GM12892 (cell line): Measurements from ENCODE around the gene ZFPL1.
A peak's percentile ranks its signal among the peaks of the same experiment; 100 is the strongest.

Source experiments
- DNase-seq: peaks from one replicate; pipeline ENCODE4 v3.0.0; 2011; ENCODE audit not compliant: insufficient read length
- FAIRE-seq: peaks from 2 replicates; lab custom pipeline; 2011; peaks lifted over from hg19 to GRCh38; lab: Jason Lieb, UNC
- POLR2A ChIP-seq: IDR thresholded peaks from 2 replicates; pipeline ENCODE4 v1.6.1; 2011; ENCODE audit warnings: low read depth, low read length, control low read depth
- POLR2AphosphoS5 ChIP-seq: IDR thresholded peaks from 2 replicates; pipeline ENCODE4 v1.6.1; 2011; ENCODE audit warnings: low read depth, low read length, control low read depth
- TAF1 ChIP-seq: IDR thresholded peaks from 2 replicates; pipeline ENCODE4 v1.6.1; 2011; ENCODE audit warnings: low read depth, mild to moderate bottlenecking, control low read depth, low read length, borderline replicate concordance

The ZFPL1 gene

DNA sequence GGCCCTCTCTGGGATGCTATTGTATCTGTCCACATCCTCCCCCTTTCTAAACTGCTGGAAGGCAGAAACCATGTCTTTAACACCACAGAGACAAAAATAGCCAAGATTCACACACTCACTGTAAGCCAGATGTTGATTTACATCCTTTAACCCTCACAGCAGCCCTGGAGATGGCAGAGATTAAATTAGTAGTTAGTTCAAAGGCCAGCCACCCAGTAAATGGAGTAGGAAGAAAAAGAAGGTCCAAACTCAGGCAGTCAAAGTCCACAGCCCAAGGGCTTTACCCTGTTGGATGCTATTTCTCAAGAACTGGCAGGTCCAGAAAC, 35.6 kb downstream of the ZFPL1 start:
- DNase-seq (no peak), FAIRE-seq (no peak)

DNA sequence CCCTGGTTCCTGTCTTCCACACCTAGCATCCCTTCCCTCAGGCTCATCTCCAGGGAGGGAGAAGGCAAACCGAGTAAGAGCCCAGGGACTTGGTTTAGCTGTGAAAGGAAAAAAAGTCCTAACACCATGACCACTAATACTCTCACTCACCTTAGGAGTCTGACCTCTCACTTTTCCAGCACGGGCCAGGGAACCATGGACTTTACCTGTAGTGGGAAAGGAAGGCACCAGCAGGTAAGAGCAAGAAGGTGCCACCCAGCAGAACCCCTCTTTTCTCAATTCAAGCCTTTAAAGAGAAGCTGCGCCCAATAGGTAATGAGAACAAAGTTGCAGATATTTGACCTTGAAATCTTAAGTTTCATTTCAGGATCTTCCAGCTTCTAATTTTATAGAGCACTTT, 36.8 kb downstream of the ZFPL1 start:
- no peak for DNase-seq
- FAIRE-seq = no peak
- TF ChIP-seq TAF1 (no peak), POLR2AphosphoS5 (no peak), POLR2A (no peak)

More for the DNA sequence above, 35.6 kb downstream of the ZFPL1 start:
- no peak for TF ChIP-seq POLR2AphosphoS5
- TF ChIP-seq POLR2A = no peak
- no peak for TF ChIP-seq TAF1

DNA sequence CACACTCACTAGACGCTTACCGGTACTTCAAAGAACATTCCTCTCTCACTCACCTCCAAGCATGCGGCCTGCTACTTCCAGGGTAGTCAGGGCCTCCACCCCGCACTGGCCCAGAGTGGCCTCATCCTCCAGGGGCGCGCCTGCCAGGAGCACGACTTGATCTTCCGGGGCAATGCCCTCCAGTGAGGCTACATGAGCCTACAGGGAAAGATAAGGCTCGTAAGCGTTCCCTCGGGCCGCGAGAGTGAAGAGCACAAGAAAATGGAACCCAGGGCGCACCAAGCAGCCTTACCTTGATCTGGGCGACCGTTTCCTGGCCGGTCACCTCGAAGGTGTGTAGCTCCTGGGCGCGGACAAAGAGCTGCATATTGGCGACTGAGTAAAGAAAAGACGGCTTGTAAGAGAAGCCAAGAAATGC, 37.4 kb downstream of the ZFPL1 start:
- TF ChIP-seq TAF1 = no peak
- TF ChIP-seq POLR2AphosphoS5 = no peak
- TF ChIP-seq POLR2A = no peak
- FAIRE-seq = no peak
- no peak for DNase-seq

DNA sequence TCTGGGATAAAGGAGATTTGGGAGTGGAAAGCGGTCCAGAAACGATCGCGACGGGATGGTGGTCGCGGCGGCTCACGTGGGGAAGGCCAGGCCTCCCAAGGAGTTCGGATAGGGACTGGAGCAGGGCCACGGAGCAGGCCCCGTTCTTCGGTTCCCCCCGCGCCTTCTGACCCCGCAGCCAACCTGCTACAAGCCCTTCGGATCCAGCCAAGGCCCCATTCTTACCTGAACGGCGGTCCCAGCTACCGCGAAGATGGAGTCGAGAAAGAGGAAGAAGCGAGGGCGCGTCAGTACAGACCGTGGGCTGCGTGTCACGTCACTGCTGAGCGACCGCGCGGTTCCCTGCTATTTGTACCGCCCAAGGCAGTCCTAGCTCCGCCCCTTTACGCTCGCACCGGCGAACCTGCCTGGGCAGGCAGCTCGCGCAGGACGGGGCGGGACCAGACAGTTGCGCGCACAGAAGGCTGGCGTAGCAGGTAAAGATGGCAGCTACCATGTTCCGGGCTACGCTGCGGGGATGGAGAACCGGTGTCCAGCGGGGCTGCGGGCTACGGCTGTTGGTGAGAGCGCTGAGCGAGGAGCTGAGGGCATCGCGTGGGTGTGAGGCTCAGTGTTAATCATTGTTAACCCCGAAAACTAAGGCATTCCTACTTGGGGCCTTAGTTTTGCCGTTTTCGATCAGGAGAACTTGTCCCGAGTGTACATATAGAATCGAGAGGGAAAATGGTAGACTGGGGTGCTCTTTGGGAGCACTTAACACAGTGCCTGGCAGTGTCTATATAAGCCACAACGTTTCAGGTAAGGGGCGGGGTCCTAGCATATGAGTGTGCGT, 38.1 kb downstream of the ZFPL1 start, which contains the start of the genes FAU and MRPL49:
FAU (minus strand) TSS at position 270 of the 832 bp plus-strand sequence. CDS start 321 bp downstream, outside the sequence.
MRPL49 (plus strand) TSS at position 457 of the 832 bp plus-strand sequence; CDS start at position 483, 26 bp downstream.
- DNase-seq (peak; percentile 96), FAIRE-seq (peak; percentile 100)
- TF ChIP-seq POLR2A (peak; percentile 94), TAF1 (peak; percentile 90), POLR2AphosphoS5 (peak; percentile 88)

DNA sequence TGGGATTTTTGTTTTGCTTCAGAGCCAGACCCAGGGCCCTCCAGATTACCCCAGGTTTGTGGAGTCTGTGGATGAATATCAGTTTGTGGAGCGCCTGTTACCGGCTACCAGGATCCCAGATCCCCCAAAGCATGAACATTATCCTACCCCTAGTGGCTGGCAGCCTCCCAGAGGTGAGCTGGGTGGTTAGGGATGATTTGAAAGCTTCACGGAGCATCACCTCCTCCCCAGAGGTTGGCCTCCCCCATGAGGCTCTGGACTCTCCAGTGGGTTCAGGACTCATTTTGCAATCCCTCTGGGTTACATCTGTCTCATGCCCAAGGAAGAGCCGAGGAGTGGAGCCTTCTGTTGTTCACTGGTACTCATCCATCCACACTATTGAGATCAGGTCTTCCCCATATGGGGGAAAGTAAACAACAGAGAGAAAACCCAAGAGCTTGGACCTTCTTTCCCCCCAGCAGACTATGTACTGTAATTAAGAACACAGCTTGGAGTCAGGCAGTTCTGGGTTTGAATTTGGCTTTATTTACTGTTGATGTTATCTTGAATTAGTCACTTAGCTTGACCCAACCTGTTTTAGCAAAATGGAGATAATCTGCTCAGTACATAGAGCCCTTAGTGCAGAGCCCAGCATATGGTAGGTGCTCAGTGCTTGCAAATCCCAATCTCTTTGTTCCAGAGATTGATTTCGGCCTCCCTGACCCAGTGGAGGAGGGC, 40.6 kb downstream of the ZFPL1 start:
- TF ChIP-seq TAF1 = no peak
- no peak for TF ChIP-seq POLR2A
- no peak for TF ChIP-seq POLR2AphosphoS5
- DNase-seq (no peak), FAIRE-seq (no peak)

DNA sequence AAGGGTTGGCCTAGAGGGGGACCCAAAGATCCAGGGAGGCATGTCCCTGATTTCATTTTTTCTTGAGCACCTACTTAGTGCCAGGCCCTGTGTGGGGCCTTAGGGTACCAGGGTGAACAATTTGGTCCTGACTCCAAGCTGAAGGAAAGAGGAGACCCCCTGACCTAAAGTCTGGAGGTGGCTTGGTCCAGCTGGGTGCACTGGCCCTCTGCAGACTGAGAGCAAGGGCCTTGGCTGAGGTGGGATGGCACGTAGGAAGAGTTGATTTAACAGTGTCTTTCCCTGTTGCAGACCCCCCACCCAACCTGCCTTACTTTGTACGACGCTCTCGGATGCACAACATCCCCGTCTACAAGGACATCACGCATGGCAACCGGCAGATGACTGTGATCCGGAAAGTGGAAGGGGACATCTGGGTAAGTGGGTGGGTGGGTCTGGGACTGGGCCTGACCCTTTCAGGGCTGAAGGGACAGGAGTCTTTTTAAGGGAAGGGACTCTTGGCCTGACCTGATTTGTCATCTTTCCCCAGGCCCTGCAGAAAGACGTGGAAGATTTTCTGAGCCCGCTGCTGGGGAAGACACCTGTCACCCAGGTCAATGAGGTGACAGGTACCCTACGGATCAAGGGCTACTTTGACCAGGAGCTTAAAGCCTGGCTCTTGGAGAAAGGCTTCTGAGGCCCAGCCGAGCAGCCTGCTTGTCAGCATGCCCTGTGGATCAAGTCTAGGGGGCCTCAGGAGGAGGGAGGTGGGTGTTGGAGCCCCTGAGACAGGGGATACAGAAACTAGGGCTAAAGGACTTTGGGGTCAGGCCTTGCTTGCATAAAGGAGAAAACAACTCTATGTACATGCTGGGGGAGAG, 41.4 kb downstream of the ZFPL1 start:
- DNase-seq = no peak
- TF ChIP-seq POLR2AphosphoS5 (no peak), POLR2A (no peak)
- no peak for FAIRE-seq

DNA sequence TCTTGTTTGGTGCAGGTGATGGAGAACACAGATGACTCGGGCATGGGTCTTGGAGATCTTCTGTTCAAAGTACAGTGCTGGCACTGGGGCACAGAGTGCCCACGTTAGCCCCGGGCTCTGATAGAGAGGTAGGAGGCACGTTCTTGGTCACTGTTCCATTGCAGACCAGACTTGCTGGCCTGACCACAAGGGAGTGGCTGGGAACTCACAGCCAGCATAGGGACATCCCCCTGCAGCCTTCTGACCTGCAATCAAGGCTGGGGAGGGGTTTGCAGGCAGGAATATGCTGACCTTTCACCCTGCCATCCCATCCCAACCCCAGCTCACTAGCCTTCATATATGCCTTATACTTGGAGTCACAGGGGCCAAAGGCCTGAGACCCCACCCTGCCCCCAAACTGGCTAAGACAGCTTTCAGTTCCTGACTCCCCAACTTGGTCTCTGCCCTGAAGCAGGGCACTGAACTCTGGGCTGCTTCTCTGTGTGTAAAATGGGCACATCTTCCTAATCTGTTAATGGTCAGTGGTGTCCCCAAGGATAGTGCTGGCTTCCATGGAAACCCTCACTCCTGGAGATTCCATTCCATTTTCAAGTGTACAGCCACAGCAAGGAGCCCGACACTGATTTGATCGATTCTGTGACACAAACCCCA, 42.7 kb downstream of the ZFPL1 start:
- FAIRE-seq (peak; percentile 42), DNase-seq (no peak)
- TF ChIP-seq POLR2A (peak; percentile 48; the same call in 1 of the 2 replicates), POLR2AphosphoS5 (0 out of 2 replicates have a peak, but pooled peaks have one; percentile 45), TAF1 (no peak)

DNA sequence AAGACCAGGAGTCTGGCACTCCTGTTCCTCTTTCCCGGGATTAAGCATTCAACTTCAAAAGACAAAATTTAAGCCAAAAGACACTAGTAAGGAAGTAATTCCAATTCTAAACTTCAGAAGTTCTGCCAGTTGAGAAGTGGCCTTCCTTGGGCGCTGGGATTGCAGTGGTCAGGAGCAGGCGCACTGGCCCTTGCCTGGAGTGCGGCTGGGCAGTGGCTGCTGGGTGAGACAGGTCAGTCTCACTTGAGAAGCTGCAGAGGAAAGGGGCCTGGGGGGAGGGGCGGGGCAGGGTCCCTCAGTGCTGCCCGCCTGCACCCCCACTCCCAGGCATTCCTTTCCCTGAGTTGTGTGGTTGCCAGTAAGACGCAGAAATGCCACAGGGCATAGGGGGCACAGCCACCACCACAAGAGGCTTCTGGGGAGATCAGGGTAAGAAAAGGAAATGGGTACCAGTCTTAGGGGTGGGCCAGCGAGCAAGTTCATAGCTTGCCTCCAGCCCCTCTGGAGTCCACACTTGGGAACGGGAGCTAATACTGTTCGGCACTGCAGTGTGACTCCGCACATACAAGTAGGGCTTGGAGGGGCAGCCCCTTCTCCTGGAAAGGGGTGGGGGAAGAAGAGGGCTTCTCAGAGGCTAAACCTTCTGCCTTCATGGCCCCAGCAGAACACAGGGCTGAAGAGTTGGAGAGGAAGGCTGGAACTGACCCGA, 43.6 kb downstream of the ZFPL1 start:
- DNase-seq = no peak
- FAIRE-seq = no peak
- TF ChIP-seq POLR2AphosphoS5 (no peak; the same call in 1 of the 2 replicates), TAF1 (no peak), POLR2A (no peak; the same call in 1 of the 2 replicates)

DNA sequence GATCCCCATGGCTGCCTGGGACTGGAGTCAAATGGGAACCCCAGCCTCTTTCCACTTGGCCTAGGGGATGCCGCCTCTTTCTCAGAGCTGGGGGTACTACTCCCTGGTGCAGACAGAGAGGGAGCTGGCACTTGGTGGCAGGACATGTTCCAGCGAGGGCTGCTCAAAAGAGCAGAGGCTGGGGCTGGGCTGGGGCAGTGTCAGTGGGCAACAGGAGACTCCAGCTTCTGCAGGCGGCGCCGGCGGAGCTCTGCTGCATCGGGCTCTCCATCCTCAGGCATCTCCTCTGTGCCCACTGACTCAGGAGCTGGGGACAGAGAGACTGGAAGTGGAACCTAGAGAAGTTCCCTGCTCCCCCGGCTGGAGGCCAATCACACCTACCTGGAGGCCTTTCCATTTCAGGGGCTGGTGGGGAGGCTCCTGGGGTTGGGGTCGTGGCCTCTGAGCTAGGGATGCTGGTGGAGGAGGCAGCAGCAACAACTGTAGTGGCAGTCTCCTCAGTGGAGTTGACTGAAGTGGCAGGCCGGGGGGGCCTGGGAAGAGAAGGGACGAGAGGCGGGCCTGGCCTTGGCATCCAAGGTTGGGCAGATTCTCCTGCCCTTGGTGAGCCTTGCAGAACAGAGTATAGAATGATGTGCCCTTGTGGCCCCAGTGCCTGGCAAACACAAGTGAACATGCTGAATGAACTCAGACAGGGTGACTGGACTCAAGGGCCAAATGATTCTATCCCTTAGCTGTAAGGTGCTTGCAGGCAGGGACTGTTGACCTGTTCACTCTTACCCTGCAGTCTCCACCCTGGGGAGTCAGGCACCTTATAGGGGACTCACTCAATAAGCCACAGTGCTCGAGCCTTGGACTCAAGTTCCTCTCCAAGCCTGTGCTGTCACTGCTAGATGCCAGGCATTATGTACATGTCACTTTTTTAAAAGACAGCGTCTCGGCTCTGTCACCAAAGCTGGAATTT, 44.4 kb downstream of the ZFPL1 start:
- TF ChIP-seq TAF1 (no peak), POLR2A (peak; percentile 13; the same call in 1 of the 2 replicates), POLR2AphosphoS5 (peak; percentile 4)
- FAIRE-seq (no peak), DNase-seq (no peak)
